Glutamatergic neuron (in vitro differentiated cells): ENCODE measurements around the gene STK32A. TPM values are rescaled to one million over a fixed set of nuclear protein-coding genes. Genes with fewer than 3 reads are reported as not detected.

Experiments
- DNase-seq: peaks from one replicate; pipeline ENCODE4 v3.0.0; 2022
- H3K27ac Mint-ChIP-seq: one replicate; pipeline ENCODE4 v1.8.0; 2020; ENCODE audit warnings: mild to moderate bottlenecking, mixed read lengths, inconsistent platforms; ENCODE audit not compliant: unreplicated experiment
- H3K27me3 Mint-ChIP-seq: one replicate; pipeline ENCODE4 v1.8.0; 2020; ENCODE audit warnings: mild to moderate bottlenecking, moderate library complexity, mixed read lengths, inconsistent platforms; ENCODE audit not compliant: unreplicated experiment
- H3K36me3 Mint-ChIP-seq: one replicate; pipeline ENCODE4 v1.8.0; 2020; ENCODE audit warnings: mild to moderate bottlenecking, mixed read lengths, inconsistent platforms; ENCODE audit not compliant: unreplicated experiment
- H3K4me1 Mint-ChIP-seq: one replicate; pipeline ENCODE4 v1.8.0; 2020; ENCODE audit warnings: mild to moderate bottlenecking, low read depth, mixed read lengths, inconsistent platforms; ENCODE audit not compliant: unreplicated experiment
- H3K4me3 Mint-ChIP-seq: one replicate; pipeline ENCODE4 v1.8.0; 2020; ENCODE audit warnings: mild to moderate bottlenecking, mixed read lengths, inconsistent platforms; ENCODE audit not compliant: unreplicated experiment
- H3K9me3 Mint-ChIP-seq: one replicate; pipeline ENCODE4 v1.8.0; 2020; ENCODE audit warnings: mild to moderate bottlenecking, moderate library complexity, mixed read lengths, inconsistent platforms; ENCODE audit not compliant: unreplicated experiment
- CTCF ChIP-seq: fragments of 200-600 bp; sonication (generic); IDR thresholded peaks from one replicate; pipeline ENCODE4 v1.5.0; 2021; ENCODE audit not compliant: partially characterized antibody, unreplicated experiment
- total RNA-seq: library from RNA; stranded (reverse); fragmentation: NEBNext Ultra II Directional; extraction: Animal tissue kit (Norgen Biotek cat#: 25700); gene quantifications from one replicate; pipeline ENCODE4 v1.2.1, GENCODE V29; 2021; ENCODE audit not compliant: unreplicated experiment

The STK32A gene
- total RNA-seq, 1 donor from 2014 or later, result 3.2 TPM

DNA sequence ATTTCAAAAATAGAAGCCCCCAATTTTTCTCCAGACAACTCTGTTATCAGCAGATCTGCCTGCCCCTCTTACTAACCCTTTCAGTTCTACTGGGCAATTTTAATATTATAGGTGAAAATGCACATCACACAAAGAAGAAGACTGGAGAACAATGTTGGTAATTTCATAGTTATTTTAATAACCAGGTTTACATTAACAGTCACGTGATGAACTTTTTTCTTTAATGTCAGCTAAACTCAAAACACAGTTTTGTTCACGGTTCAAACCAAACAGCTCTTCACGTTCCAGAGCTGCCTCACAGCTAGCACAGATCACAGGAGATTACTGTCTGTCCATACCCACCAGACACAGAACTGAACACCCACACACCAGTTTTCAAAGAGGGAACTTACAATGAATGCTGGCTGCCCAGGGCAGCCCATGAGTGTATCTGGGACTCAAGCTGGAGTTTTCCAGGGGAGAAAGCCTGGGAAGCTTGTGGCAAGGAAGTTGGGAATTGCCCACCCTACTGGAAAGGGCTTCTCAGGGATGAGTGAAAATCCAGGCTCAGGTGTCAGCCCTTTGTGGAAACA, 155.9 kb downstream of the STK32A start:
- TF ChIP-seq CTCF, result no peak
- DNase-seq, result no peak
- H3K4me3 Mint-ChIP-seq, result no peak overlapping the region
- no peak overlapping the region for H3K27ac Mint-ChIP-seq
- H3K27me3 Mint-ChIP-seq, result peaks cover 8% of the 10 kb centered on the region
- peaks cover 9% of the 10 kb centered on the region for H3K4me1 Mint-ChIP-seq
- H3K9me3 Mint-ChIP-seq, result peaks cover 3% of the 10 kb centered on the region
- peaks cover 9% of the 10 kb centered on the region for H3K36me3 Mint-ChIP-seq

GRCh38 chr5:147391781-147392180, 157.0 kb downstream of the STK32A start:
- peak; percentile 55 for DNase-seq
- H3K27ac Mint-ChIP-seq, result no peak overlapping the region
- H3K4me3 Mint-ChIP-seq, result no peak overlapping the region
- peaks cover 9% of the 10 kb centered on the region for H3K4me1 Mint-ChIP-seq
- peak; percentile 59 for TF ChIP-seq CTCF
- H3K9me3 Mint-ChIP-seq, result peaks cover 10% of the 10 kb centered on the region
- H3K36me3 Mint-ChIP-seq, result peaks cover 12% of the 10 kb centered on the region
- H3K27me3 Mint-ChIP-seq, result peaks cover 9% of the 10 kb centered on the region

DNA sequence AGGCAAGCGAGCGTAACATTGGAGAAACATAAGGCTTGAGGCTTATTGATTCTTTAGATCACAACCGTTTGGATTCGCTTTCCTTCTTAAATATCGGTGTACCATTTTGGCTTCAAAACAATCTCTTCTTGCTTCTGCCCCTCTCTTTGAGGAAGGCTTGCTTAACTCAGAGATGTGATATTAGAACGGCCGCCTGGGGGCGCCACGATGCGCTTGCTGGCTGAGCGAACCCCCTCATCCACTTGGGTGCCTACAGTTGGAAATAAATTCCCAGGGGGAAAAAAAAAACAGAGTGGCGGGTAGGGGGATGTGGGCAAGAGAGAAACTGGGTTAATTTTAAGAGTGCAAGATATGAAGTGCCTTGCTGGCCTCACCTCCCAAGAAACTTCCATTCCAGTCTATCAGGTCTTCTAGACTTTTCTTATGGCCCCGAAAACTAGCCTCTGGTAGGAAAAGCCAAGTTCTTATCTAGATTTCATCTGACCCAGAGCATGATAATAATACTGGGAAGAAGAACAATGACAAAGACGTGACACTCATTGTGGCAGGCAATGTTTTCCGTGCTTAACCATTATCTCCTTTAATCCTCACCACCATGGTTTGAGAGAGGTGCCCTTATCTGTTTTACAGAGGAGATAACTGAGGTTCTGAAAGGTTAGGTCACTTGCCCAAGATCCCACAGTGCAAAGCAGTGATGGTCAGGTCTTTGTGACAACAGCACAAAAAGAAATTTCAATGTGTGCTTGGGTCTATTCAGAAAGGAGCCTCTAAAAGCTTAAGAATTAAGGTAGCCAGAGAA, 159.2 kb downstream of the STK32A start:
- H3K4me1 Mint-ChIP-seq, result peaks cover 9% of the 10 kb centered on the region
- H3K27me3 Mint-ChIP-seq, result peaks cover 7% of the 10 kb centered on the region
- H3K36me3 Mint-ChIP-seq, result peaks cover 12% of the 10 kb centered on the region
- peak overlapping the region; percentile 79 for H3K27ac Mint-ChIP-seq
- DNase-seq, result peak; percentile 57
- H3K9me3 Mint-ChIP-seq, result peaks cover 12% of the 10 kb centered on the region
- peak; percentile 50 for TF ChIP-seq CTCF
- H3K4me3 Mint-ChIP-seq, result no peak overlapping the region

- H3K27ac Mint-ChIP-seq, result no peak overlapping the region
- peaks cover 9% of the 10 kb centered on the region for H3K27me3 Mint-ChIP-seq
- no peak for DNase-seq
- H3K36me3 Mint-ChIP-seq, result peaks cover 12% of the 10 kb centered on the region
- H3K9me3 Mint-ChIP-seq, result peaks cover 12% of the 10 kb centered on the region
- no peak overlapping the region for H3K4me3 Mint-ChIP-seq
- TF ChIP-seq CTCF, result no peak
- peaks cover 9% of the 10 kb centered on the region for H3K4me1 Mint-ChIP-seq
Measured at GRCh38 chr5:147396070-147396823, 161.4 kb downstream of the STK32A start.
